Mucosa of rectum (tissue), 2 donors: ENCODE data around the gene DEPDC5.

Experiments
- H3K27ac ChIP-seq, 2 donors: one replicate each; pipeline ENCODE4 v1.7.0; 2013; ENCODE audit warnings: inconsistent platforms in 2 of 2, low read depth in 2 of 2, low read length in 2 of 2
- H3K27me3 ChIP-seq, 2 donors: one replicate each; pipeline ENCODE4 v1.7.0; 2013; ENCODE audit warnings: low read length in 2 of 2; ENCODE audit not compliant: control insufficient read depth in 2 of 2, insufficient read depth in 2 of 2
- H3K36me3 ChIP-seq, 2 donors: one replicate each; pipeline ENCODE4 v1.7.0; 2013; ENCODE audit warnings: low read length in 2 of 2; ENCODE audit not compliant: control insufficient read depth in 2 of 2, insufficient read depth in 2 of 2
- H3K4me1 ChIP-seq, 2 donors: one replicate each; pipeline ENCODE4 v1.7.0; 2013; ENCODE audit warnings: low read length in 2 of 2, mild to moderate bottlenecking in 1 of 2; ENCODE audit not compliant: control insufficient read depth in 2 of 2, insufficient read depth in 2 of 2
- H3K4me3 ChIP-seq, 2 donors: one replicate each; pipeline ENCODE4 v1.7.0; 2013; ENCODE audit warnings: low read length in 2 of 2
- H3K9ac ChIP-seq, 2 donors: one replicate each; pipeline ENCODE4 v1.7.0; 2013; ENCODE audit warnings: low read length in 2 of 2, low read depth in 1 of 2, mild to moderate bottlenecking in 1 of 2
- H3K9me3 ChIP-seq, 2 donors: one replicate each; pipeline ENCODE4 v1.7.0; 2013; ENCODE audit warnings: low read length in 2 of 2; ENCODE audit not compliant: control insufficient read depth in 2 of 2
- donor health status: healthy.
- donor health status: Normal muscosa, but diverticular disease.

DEPDC5 gene

GRCh38 chr22:31841078-31841827 is 87.4 kb downstream of the DEPDC5 start:
- Histone ChIP-seq H3K27ac (peak overlapping the region in 1 of 2 donors; percentile 46), H3K36me3 (peaks cover 30 to 64% of the 10 kb centered on the region in 2 donors), H3K4me3 (peak overlapping the region in 1 of 2 donors; percentile 9), H3K4me1 (no peaks in the 10 kb centered on the region), H3K9me3 (no peaks in the 10 kb centered on the region), H3K9ac (no peak overlapping the region), H3K27me3 (no peaks in the 10 kb centered on the region)

DNA sequence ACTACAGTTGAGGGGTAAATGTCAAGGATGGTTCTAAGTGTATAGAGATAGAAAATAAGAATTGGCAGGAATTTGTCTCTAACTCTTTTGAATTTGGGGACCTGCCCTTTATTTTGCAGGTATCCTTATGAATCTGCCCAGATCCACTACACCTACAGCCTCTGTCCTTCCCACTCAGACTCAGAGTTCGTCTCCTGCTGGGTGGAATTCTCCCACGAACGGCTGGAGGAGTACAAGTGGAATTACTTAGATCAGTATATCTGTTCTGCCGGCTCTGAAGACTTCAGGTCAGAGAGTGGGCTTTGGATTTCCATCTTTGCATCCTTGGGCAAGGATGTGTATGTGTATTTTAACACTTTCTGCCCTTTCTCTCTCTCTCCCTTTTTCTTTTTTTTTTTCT is 89.7 kb downstream of the DEPDC5 start:
- no peaks in the 10 kb centered on the region for H3K9me3 ChIP-seq
- no peak overlapping the region for H3K27ac ChIP-seq
- H3K4me3 ChIP-seq: no peak overlapping the region
- H3K27me3 ChIP-seq: no peaks in the 10 kb centered on the region
- no peak overlapping the region for H3K9ac ChIP-seq
- no peaks in the 10 kb centered on the region for H3K4me1 ChIP-seq
- peaks cover 45 to 70% of the 10 kb centered on the region in 2 donors for H3K36me3 ChIP-seq

DNA sequence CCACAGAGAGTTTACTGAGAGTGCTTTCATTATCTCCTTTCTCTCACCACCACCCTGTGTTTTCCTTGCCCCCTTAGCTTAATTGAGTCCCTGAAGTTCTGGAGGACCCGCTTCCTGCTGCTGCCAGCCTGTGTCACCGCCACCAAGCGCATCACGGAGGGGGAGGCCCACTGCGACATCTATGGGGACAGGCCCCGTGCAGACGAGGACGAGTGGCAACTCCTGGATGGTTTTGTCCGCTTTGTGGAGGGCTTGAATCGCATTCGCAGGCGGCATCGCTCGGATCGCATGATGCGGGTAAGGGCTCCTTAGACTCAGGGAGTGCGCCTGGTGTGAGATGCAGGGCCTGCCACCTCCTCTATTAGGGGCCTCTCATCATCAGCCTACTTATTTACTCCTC is 91.1 kb downstream of the DEPDC5 start:
- no peaks in the 10 kb centered on the region for H3K9me3 ChIP-seq
- H3K4me3 ChIP-seq: no peak overlapping the region
- H3K4me1 ChIP-seq: no peaks in the 10 kb centered on the region
- no peak overlapping the region for H3K27ac ChIP-seq
- H3K36me3 ChIP-seq: peaks cover 36 to 65% of the 10 kb centered on the region in 2 donors
- H3K27me3 ChIP-seq: no peaks in the 10 kb centered on the region
- no peak overlapping the region for H3K9ac ChIP-seq

DNA sequence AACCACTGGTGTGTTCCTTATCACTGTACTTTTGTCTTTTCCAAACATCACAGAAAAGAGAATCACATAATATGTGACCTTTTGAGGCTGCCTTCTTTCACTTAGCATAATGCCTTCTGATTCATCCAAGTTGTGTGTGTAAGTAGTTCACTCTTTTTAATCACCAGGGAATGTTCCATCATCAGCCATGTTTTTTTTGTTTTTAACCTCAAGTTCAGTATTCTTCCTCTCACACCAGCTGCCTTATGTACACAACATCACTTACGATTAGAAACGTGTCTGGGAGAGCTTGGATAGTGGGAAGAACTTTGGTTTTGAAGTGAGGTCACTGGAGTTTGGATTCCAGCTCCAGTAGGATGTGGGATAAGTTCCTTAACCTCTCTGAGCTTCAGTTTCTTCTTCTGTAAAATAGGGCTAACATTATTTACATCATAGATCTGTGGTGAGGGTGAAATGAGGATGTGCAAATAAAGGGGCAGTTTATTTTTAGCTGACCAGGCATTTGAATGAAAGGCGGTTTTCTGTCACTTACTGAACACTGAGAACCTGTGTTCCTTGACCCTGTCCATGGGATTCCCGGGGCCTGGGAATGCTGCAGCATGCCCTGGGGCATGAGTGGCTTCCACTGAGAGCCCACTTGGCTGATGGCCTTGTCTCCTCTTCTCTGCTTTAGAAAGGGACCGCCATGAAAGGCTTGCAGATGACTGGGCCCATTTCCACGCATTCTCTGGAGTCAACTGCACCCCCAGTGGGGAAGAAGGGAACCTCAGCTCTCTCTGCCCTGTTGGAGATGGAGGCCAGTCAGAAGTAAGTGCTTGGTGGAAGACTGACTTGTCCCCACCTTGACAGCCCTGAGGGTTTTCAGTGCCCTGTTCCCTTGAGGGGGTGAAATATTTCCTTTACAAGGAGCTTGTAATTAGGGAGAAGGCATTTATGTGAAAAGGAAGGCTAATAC is 92.6 kb downstream of the DEPDC5 start:
- Histone ChIP-seq H3K27me3 (no peaks in the 10 kb centered on the region), H3K4me3 (no peak overlapping the region), H3K9ac (no peak overlapping the region), H3K9me3 (no peaks in the 10 kb centered on the region), H3K4me1 (no peaks in the 10 kb centered on the region), H3K27ac (no peak overlapping the region), H3K36me3 (peaks cover 39 to 63% of the 10 kb centered on the region in 2 donors)

DNA sequence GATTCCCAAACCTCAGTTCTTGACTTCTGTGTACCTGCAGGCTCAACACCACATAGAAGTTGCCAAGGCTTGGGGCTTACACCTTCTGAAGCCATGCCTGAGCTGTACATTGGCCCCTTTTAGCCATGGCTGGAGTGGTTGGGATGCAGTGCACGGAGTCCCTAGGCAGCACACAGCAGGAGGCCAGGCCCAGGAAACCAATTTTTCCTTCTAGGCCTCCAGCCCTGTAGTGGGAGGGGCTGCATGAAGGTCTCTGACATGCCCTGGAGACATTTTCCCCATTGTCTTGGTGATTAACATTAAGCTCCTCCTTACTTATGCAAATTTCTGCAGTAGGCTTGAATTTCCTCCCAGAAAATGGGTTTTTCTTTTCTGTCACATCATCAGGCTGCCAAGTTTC is 94.6 kb downstream of the DEPDC5 start:
- Histone ChIP-seq H3K4me3 (no peak overlapping the region), H3K9me3 (no peaks in the 10 kb centered on the region), H3K27me3 (no peaks in the 10 kb centered on the region), H3K9ac (no peak overlapping the region), H3K27ac (no peak overlapping the region), H3K4me1 (no peaks in the 10 kb centered on the region), H3K36me3 (peaks cover 41 to 67% of the 10 kb centered on the region in 2 donors)

DNA sequence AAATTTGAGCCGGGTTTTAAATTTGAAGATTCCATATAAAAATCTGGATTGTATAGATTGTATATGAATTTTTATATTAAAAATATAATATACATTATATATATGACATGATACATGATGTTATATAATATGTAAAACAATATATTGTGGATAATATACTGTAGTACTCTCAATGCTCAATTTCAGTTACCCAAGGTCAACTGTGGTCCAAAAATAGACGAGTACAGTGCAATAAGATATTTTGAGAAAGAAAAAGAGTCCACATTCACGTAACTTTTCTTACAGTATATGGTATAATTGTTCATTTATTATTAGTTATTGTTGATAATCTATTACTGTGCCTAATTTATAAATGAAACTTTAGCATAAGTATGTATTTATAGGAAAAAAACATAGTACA is 96.3 kb downstream of the DEPDC5 start:
- Histone ChIP-seq H3K27ac (no peak overlapping the region), H3K9me3 (no peaks in the 10 kb centered on the region), H3K36me3 (peaks cover 44 to 65% of the 10 kb centered on the region in 2 donors), H3K4me3 (no peak overlapping the region), H3K4me1 (no peaks in the 10 kb centered on the region), H3K27me3 (no peaks in the 10 kb centered on the region), H3K9ac (no peak overlapping the region)

GRCh38 chr22:31852691-31853421 is 99.0 kb downstream of the DEPDC5 start:
- Histone ChIP-seq H3K27me3 (no peaks in the 10 kb centered on the region), H3K36me3 (peaks cover 33 to 55% of the 10 kb centered on the region in 2 donors), H3K27ac (no peak overlapping the region), H3K4me1 (no peaks in the 10 kb centered on the region), H3K4me3 (no peak overlapping the region), H3K9ac (no peak overlapping the region), H3K9me3 (no peaks in the 10 kb centered on the region)

- Histone ChIP-seq H3K9me3 (no peaks in the 10 kb centered on the region), H3K9ac (no peak overlapping the region), H3K4me1 (no peaks in the 10 kb centered on the region), H3K27ac (no peak overlapping the region), H3K36me3 (peaks cover 30 to 49% of the 10 kb centered on the region in 2 donors), H3K4me3 (no peak overlapping the region), H3K27me3 (no peaks in the 10 kb centered on the region)
Measured at GRCh38 chr22:31853736-31854495, 100.1 kb downstream of the DEPDC5 start.

DNA sequence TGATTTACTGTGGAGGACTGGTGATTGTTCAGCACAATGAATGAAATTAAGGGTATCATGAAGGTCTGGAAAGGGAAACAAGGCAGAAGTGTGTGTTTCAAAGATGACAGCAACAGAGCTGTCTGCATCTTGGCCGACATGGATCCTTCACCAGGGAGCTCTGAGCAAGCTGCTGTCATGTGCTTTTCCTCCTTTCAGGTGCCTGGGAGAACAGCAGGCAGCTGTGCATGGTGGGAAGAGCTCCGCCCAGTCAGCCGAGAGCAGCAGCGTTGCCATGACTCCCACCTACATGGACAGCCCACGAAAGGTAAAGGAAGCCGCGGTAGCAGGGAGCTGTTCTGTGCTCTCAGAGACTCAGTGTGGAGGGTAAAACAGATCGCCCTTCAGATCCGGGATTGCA is 103.4 kb downstream of the DEPDC5 start:
- no peak overlapping the region for H3K27ac ChIP-seq
- H3K27me3 ChIP-seq: no peaks in the 10 kb centered on the region
- no peak overlapping the region for H3K4me3 ChIP-seq
- H3K9me3 ChIP-seq: no peaks in the 10 kb centered on the region
- no peaks in the 10 kb centered on the region for H3K4me1 ChIP-seq
- no peak overlapping the region for H3K9ac ChIP-seq
- H3K36me3 ChIP-seq: peaks cover 39 to 48% of the 10 kb centered on the region in 2 donors
